ENCODE results near the gene EFNA3.

EFNA3 gene, protein sequence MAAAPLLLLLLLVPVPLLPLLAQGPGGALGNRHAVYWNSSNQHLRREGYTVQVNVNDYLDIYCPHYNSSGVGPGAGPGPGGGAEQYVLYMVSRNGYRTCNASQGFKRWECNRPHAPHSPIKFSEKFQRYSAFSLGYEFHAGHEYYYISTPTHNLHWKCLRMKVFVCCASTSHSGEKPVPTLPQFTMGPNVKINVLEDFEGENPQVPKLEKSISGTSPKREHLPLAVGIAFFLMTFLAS

GRCh38 chr1:155078469-155079209 is at the start of gene EFNA3:
EFNA3 (plus strand) TSS chr1:155078837; CDS start chr1:155078942, 105 bp downstream.
- DNase-seq, result no peak

- DNase-seq, result no peak
Observed at GRCh38 chr1:155029513-155030242, 49.0 kb upstream of the EFNA3 start.

- no peak for DNase-seq
Observed at GRCh38 chr1:155030243-155030795, 48.3 kb upstream of the EFNA3 start.

GRCh38 chr1:155030899-155031298 is 47.7 kb upstream of the EFNA3 start:
- DNase-seq, result no peak

GRCh38 chr1:155032886-155033285 is 45.8 kb upstream of the EFNA3 start:
- no peak for DNase-seq

- DNase-seq, result no peak
Observed at GRCh38 chr1:155033524-155033923, 45.1 kb upstream of the EFNA3 start, which contains the start of the genes DCST1 and DCST2. DCST1 (plus strand) TSS chr1:155033824; CDS start chr1:155034037, 213 bp downstream. DCST2 (minus strand) TSS chr1:155033781; CDS start chr1:155033701, 80 bp downstream.

DNA sequence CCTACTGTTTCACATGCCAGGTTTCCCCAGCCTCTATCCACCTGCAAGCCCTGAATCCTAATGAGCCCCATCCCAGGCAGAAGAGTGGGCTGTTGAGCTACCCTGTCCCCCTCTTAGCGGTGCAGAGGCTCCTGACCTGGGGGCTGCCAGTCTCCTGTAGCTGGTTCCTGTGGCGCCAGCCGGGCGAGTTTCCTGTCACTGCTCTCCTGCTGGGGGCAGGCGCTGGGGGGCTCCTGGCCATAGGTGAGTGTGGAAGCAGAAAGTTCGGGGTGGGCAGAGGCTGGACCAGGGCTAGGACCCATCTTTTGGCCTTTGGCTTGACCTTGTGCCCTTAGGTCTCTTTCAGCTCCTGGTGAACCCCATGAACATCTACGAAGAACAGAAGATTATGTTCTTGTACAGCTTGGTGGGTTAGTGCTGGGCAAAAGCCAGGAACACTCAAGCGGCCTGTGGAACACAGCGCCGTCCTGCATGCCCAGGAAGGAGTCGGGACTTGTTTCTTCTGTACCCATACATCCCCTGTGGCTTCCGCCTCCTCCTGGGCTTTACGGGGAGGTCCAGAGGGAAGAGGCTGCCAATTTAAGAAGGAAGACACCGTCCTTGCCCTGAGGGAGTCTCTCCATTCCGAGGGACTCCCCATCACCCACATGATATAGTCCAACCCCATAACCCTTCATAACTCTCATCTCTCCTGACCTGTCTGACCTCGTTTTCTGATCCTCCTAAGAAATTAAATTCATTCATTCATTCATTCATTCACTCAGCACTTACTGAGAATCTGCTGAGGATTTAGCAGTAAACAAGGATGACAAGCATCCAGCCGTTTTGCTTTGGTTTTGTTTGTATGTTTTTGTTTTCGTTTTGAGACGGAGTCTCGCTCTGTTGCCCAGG is 44.1 kb upstream of the EFNA3 start:
- no peak for DNase-seq

GRCh38 chr1:155035936-155036335 is 42.7 kb upstream of the EFNA3 start:
- DNase-seq, result no peak

- no peak for DNase-seq
Observed at GRCh38 chr1:155037043-155037442, 41.6 kb upstream of the EFNA3 start.

DNA sequence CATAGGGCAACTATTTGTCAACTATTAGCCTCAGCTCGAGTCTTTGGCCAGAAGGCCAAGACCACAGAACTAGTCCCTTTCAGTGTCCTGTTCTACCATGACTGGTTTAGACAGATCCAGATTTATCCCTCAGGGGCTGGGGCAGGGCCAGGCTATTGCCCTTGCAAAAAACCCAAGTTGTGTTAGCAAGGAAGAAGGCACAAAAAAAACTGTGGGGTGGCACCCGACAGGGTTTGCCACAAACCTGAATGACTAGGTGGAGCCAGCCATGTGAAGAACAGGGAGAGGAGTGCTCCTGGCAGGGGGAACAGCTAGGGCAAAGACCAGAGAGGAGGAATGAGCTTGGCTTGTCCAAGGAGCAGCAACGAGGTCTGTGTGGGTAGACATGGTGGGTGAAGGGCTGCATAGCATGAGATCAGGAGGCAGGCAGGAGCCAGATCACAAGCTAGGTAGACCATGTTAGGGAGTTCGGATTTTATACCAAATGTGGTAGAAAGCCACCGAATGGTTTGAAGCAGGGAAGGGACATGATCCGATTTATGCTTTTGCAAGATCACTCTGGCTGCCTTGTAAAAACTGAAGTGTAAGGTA is 40.7 kb upstream of the EFNA3 start:
- no peak for DNase-seq

DNA sequence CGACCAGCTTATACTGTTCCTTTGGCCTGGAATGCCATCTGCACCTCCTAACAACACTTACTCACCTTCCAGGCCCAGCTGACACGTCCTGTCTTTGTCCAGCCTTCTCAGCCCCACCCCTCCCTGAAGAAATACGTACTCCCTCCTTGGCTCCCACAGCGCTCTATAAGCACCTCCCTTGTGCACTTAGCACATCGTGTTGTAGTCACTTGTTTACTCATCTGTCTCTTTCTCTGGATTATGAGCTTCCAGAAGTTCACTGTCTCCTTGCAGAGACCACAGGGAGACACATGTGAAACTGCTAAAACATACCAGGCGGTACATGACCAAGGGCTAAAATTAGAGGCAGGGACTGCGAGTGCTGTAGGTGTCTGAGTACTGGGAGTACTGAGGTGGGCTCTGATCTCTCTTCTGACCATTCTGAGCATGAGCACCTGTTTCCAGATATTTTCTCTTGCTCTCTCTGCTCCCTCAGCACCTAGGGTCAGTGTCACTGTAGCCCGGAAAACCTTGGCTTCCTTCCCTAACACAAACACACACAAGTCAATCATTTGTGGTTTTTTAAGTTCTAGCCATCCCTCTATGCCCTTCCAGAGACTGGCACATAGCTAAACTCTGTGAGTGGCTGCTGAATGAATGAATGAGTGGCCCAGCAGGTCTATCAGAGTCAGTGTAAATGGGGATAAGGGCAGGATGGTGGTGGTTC is 39.9 kb upstream of the EFNA3 start:
- DNase-seq, result no peak

- DNase-seq, result no peak
Observed at GRCh38 chr1:155039308-155039669, 39.3 kb upstream of the EFNA3 start.

- no peak for DNase-seq
Observed at GRCh38 chr1:155040358-155041093, 38.1 kb upstream of the EFNA3 start.

GRCh38 chr1:155042789-155043188 is 35.8 kb upstream of the EFNA3 start:
- DNase-seq, result no peak

- no peak for DNase-seq
Observed at GRCh38 chr1:155043301-155043702, 35.3 kb upstream of the EFNA3 start.

DNA sequence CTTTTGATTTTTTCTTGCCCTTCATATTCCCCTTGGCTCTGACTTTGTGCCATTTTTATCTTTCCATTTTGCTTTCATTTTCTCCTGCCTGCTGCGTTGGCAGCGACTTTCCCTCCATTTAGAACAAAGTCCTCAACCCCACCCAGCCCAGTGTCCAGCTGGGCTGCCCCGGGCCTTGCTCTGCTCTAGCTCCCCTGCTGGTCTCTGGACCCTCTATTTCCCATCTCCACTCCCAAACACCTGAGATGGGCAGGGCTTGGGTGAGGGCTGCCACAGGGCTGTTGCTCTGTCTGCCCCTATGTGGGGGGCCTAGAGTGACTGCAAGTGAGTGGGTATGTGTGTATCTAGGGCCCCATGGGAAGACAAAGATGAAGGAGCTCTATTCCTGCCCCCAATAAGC is 34.8 kb upstream of the EFNA3 start:
- no peak for DNase-seq

DNA sequence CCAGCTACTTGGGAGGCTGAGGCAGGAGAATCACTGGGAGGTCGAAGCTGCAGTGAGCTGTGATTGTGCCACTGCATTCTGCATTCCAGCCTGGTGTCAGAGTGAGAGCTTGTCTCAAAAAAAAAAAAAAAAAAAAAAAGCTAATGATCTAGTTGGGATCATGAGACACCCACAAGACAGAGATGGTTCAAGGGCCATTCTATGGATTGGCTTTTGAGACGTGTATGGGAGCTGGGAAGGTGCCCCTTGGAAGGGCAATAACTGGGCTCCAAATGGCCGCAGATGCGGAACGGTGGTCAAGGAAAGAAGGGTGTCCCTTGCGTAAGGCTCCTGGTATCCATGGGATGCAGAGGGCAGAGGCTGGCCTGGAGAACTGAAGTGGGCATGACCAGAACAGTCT is 34.3 kb upstream of the EFNA3 start:
- no peak for DNase-seq

- peak; percentile 29 for DNase-seq
Observed at GRCh38 chr1:155044812-155045657, 33.6 kb upstream of the EFNA3 start.

Data from GOT3 (cell line).